Measurements from ENCODE around the gene INTS2.
A peak's percentile ranks its signal among the peaks of the same experiment; 100 is the strongest.

The INTS2 gene

GRCh38 chr17:61846088-61846487, 81.7 kb downstream of the INTS2 start:
- H3K4me3 ChIP-seq (ENCODE audit: low read depth, low read length): no peak overlapping the region
- no peak for DNase-seq (ENCODE audit: low read depth)
- TF ChIP-seq MAX (IDR thresholded peaks at IDR 0.05; ENCODE audit: low read depth, low read length) (no peak), MYC (IDR thresholded peaks at IDR 0.05; ENCODE audit: low read depth, low read length) (no peak), CTCF (IDR thresholded peaks at IDR 0.05; ENCODE audit: low read depth, low read length) (no peak), POLR2A (IDR thresholded peaks at IDR 0.05; ENCODE audit: extremely low read depth, insufficient read length) (no peak)

DNA sequence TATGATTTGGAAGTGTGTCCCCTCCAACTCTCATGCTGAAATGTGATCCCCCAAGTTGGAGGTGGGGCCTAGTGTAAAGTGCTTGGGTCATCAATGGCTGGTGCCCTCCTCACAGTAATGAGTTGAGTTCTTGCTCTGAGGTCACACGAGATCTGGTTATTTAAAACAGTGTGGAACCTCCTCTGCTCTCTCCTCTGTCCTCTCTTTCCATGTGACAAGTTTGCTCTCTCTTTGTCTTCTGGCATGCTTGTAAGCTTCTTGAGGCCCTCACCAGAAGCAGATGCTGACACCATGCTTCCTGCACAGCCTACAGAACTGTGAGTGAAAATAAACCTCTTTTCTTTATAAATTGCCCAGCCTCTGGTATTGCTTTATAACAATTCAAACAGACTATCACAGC, 84.3 kb downstream of the INTS2 start:
- no peak for TF ChIP-seq MAX (IDR thresholded peaks at IDR 0.05; ENCODE audit: low read depth, low read length)
- no peak for TF ChIP-seq CTCF (IDR thresholded peaks at IDR 0.05; ENCODE audit: low read depth, low read length)
- TF ChIP-seq MYC (IDR thresholded peaks at IDR 0.05; ENCODE audit: low read depth, low read length): no peak
- TF ChIP-seq POLR2A (IDR thresholded peaks at IDR 0.05; ENCODE audit: extremely low read depth, insufficient read length): no peak
- no peak for DNase-seq (ENCODE audit: low read depth)
- H3K4me3 ChIP-seq (ENCODE audit: low read depth, low read length): no peak overlapping the region

GRCh38 chr17:61842899-61843298, 84.9 kb downstream of the INTS2 start:
- TF ChIP-seq MYC (IDR thresholded peaks at IDR 0.05; ENCODE audit: low read depth, low read length) (no peak), MAX (IDR thresholded peaks at IDR 0.05; ENCODE audit: low read depth, low read length) (no peak), POLR2A (IDR thresholded peaks at IDR 0.05; ENCODE audit: extremely low read depth, insufficient read length) (no peak), CTCF (IDR thresholded peaks at IDR 0.05; ENCODE audit: low read depth, low read length) (no peak)
- DNase-seq (ENCODE audit: low read depth): no peak

GRCh38 chr17:61839300-61839786, 88.4 kb downstream of the INTS2 start:
- TF ChIP-seq MAX (IDR thresholded peaks at IDR 0.05; ENCODE audit: low read depth, low read length): no peak
- TF ChIP-seq MYC (IDR thresholded peaks at IDR 0.05; ENCODE audit: low read depth, low read length): no peak
- TF ChIP-seq CTCF (IDR thresholded peaks at IDR 0.05; ENCODE audit: low read depth, low read length): no peak
- TF ChIP-seq POLR2A (IDR thresholded peaks at IDR 0.05; ENCODE audit: extremely low read depth, insufficient read length): no peak
- no peak overlapping the region for H3K4me3 ChIP-seq (ENCODE audit: low read depth, low read length)
- DNase-seq (ENCODE audit: low read depth): no peak

More at GRCh38 chr17:61842899-61843298, 84.9 kb downstream of the INTS2 start:
- no peak overlapping the region for H3K4me3 ChIP-seq (ENCODE audit: low read depth, low read length)

- TF ChIP-seq MAX (IDR thresholded peaks at IDR 0.05; ENCODE audit: low read depth, low read length) (no peak), CTCF (IDR thresholded peaks at IDR 0.05; ENCODE audit: low read depth, low read length) (peak; percentile 67)
- H3K4me3 ChIP-seq (ENCODE audit: low read depth, low read length): no peak overlapping the region
- DNase-seq (ENCODE audit: low read depth): peak; percentile 72
Observed at GRCh38 chr17:61837175-61838051, 90.4 kb downstream of the INTS2 start.

Data from NB4 (cell line).